HCT116 (cell line): ENCODE measurements around the gene SPATC1L. TPM values are rescaled to one million over a fixed set of nuclear protein-coding genes. Genes with fewer than 3 reads are reported as not detected.

Experiments used
- ATAC-seq: fragments of 200-7000 bp; cut with Tn5 transposase; 2 replicates; pipeline ENCODE4 v1.9.1; 2020; ENCODE audit warnings: mild to moderate bottlenecking, moderate library complexity
- BruUV-seq: library from RNA; stranded (reverse); fragments of 400-500 nt; replicated peaks from 2 replicates; lab custom pipeline; 2021; lab: Mats Ljungman, UMichigan
- CTCF ChIA-PET: fragments of 300-600 bp; sonication (Branson Sonifier 250); formaldehyde crosslinking; loops from one replicate; lab custom pipeline; 2021; ENCODE audit warnings: antibody characterized with exemption; lab: Charles Lee
- POLR2A ChIA-PET: fragments of 300-600, 350-600 bp; sonication (Branson Sonifier 250); formaldehyde crosslinking; loops from one replicate; lab custom pipeline; 2021; ENCODE audit warnings: antibody characterized with exemption; lab: Charles Lee
- RAD21 ChIA-PET, 2 experiments: fragments of 300-600 bp; sonication (Branson Sonifier 250); formaldehyde crosslinking; loops; one replicate each; lab custom pipeline; 2023; ENCODE audit warnings: low total read pairs in 2 of 2; ENCODE audit not compliant: uncharacterized antibody in 2 of 2, unreplicated experiment in 2 of 2, low non-redundant PET in 1 of 2; lab: Charles Lee
- DNase-seq: peaks from one replicate; pipeline ENCODE4 v3.0.0-alpha.2; 2010; ENCODE audit warnings: low read depth, low spot score
- H2AFZ ChIP-seq: fragments of 200-600 bp; shearing (Covaris generic), sonication (generic); 2 replicates; pipeline ENCODE4 v1.6.1; 2017; ENCODE audit warnings: low read depth, mixed run types, mixed read lengths, antibody characterized with exemption, low read length; ENCODE audit not compliant: poor library complexity, severe bottlenecking
- H3K27ac ChIP-seq: 2 replicates; pipeline ENCODE4 v1.5.1; 2012; ENCODE audit warnings: low read depth, low read length
- H3K27me3 ChIP-seq: fragments of 200-600 bp; sonication (generic); 2 replicates; pipeline ENCODE4 v1.6.1; 2016; ENCODE audit warnings: mixed run types, low read length, mixed read lengths; ENCODE audit not compliant: insufficient read depth
- H3K36me3 ChIP-seq, 2 experiments: fragments of 200-500 bp in 1 of 2; fragments of 200-600 bp in 1 of 2; sonication (Bioruptor generic) in 1 of 2; sonication (generic) in 1 of 2; 2 replicates each; pipeline versions ENCODE4 v1.5.1 to v1.6.1; 2014 to 2016; ENCODE audit warnings: low read length in 2 of 2, inconsistent platforms in 1 of 2, mixed read lengths in 1 of 2, mixed run types in 1 of 2; ENCODE audit not compliant: insufficient read depth in 2 of 2, control insufficient read depth in 1 of 2
- H3K4me1 ChIP-seq, 2 experiments: fragments of 200-600 bp in 1 of 2; sonication (generic) in 1 of 2; 2 replicates each; pipeline versions ENCODE4 v1.5.1 to v1.6.1; 2012 to 2017; ENCODE audit warnings: low read length in 2 of 2, inconsistent platforms in 1 of 2, mild to moderate bottlenecking in 1 of 2, mixed read lengths in 1 of 2, mixed run types in 1 of 2, moderate library complexity in 1 of 2; ENCODE audit not compliant: insufficient read depth in 2 of 2, control insufficient read depth in 1 of 2
- H3K4me2 ChIP-seq: fragments of 200-600 bp; sonication (generic); 2 replicates; pipeline ENCODE4 v1.6.1; 2017; ENCODE audit warnings: mixed run types, low read length, mixed read lengths
- H3K4me3 ChIP-seq, 2 experiments: fragments of 200-600 bp in 1 of 2; sonication (generic) in 1 of 2; replicated peaks in 1 of 2; 2 replicates each; pipeline ENCODE4 v1.5.1; 2011 to 2016; ENCODE audit warnings: low read length in 2 of 2, control low read depth in 1 of 2, low read depth in 1 of 2, mild to moderate bottlenecking in 1 of 2, mixed read lengths in 1 of 2, mixed run types in 1 of 2
- H3K79me2 ChIP-seq: fragments of 200-600 bp; sonication (generic); 2 replicates; pipeline ENCODE4 v1.6.1; 2017; ENCODE audit warnings: mild to moderate bottlenecking, mixed run types, low read length, moderate library complexity, mixed read lengths; ENCODE audit not compliant: insufficient read depth
- H3K9ac ChIP-seq: fragments of 200-600 bp; sonication (generic); 2 replicates; pipeline ENCODE4 v1.6.1; 2016; ENCODE audit warnings: low read length, mixed read lengths
- H3K9me2 ChIP-seq: fragments of 200-600 bp; sonication (generic), shearing (Covaris generic); 2 replicates; pipeline ENCODE4 v1.6.1; 2017; ENCODE audit warnings: mixed run types, mild to moderate bottlenecking, moderate library complexity; ENCODE audit not compliant: insufficient read depth
- H3K9me3 ChIP-seq, 2 experiments: fragments of 200-500 bp in 1 of 2; fragments of 200-600 bp in 1 of 2; sonication (Bioruptor generic) in 1 of 2; sonication (generic) in 1 of 2; 2 replicates each; pipeline ENCODE4 v1.6.1; 2014 to 2017; ENCODE audit warnings: low read length in 2 of 2, mixed read lengths in 2 of 2, inconsistent platforms in 1 of 2, low read depth in 1 of 2, mild to moderate bottlenecking in 1 of 2, mixed run types in 1 of 2, moderate library complexity in 1 of 2; ENCODE audit not compliant: control insufficient read depth in 1 of 2, insufficient read depth in 1 of 2
- H4K20me1 ChIP-seq: fragments of 200-600 bp; sonication (generic), shearing (Covaris generic); 2 replicates; pipeline ENCODE4 v1.6.1; 2017; ENCODE audit warnings: mixed run types, mild to moderate bottlenecking, moderate library complexity; ENCODE audit not compliant: insufficient read depth
- ATF3 ChIP-seq: IDR thresholded peaks from 2 replicates; pipeline ENCODE4 v1.6.1; 2012
- CTCF ChIP-seq, 3 experiments: fragments of 200-600 bp in 1 of 3; sonication (generic) in 1 of 3; IDR thresholded peaks in 2 of 3; conservative IDR thresholded peaks in 1 of 3; 2 replicates each; pipeline ENCODE4 v1.5.1; 2012 to 2017; ENCODE audit warnings: low read depth in 2 of 3, low read length in 2 of 3, antibody characterized with exemption in 1 of 3, borderline replicate concordance in 1 of 3, control low read depth in 1 of 3, mild to moderate bottlenecking in 1 of 3, mixed read lengths in 1 of 3, mixed run types in 1 of 3, moderate library complexity in 1 of 3; ENCODE audit not compliant: insufficient read depth in 1 of 3
- ELF1 ChIP-seq: IDR thresholded peaks from 2 replicates; pipeline ENCODE4 v1.6.1; 2012; ENCODE audit warnings: low read depth, borderline replicate concordance
- EZH2 ChIP-seq: fragments of 200-600 bp; sonication (generic); IDR thresholded peaks from 2 replicates; pipeline ENCODE4 v1.6.1; 2017; ENCODE audit warnings: antibody characterized with exemption, mixed run types
- FOSL1 ChIP-seq: IDR thresholded peaks from 2 replicates; pipeline ENCODE4 v1.6.1; 2012; ENCODE audit warnings: low read depth
- JUND ChIP-seq: IDR thresholded peaks from 2 replicates; pipeline ENCODE4 v1.6.1; 2012
- MAX ChIP-seq: IDR thresholded peaks from 2 replicates; pipeline ENCODE4 v1.6.1; 2012
- POLR2A ChIP-seq: IDR thresholded peaks from 2 replicates; pipeline ENCODE4 v1.7.0; 2011; ENCODE audit warnings: borderline replicate concordance; ENCODE audit not compliant: insufficient read depth, insufficient read length; ENCODE audit errors: extremely low read depth
- RAD21 ChIP-seq: IDR thresholded peaks from 2 replicates; pipeline ENCODE4 v1.6.1; 2012; ENCODE audit warnings: low read depth, mild to moderate bottlenecking
- REST ChIP-seq: IDR thresholded peaks from 2 replicates; pipeline ENCODE4 v1.6.1; 2012; ENCODE audit warnings: low read depth
- SRF ChIP-seq: IDR thresholded peaks from 2 replicates; pipeline ENCODE4 v1.6.1; 2012; ENCODE audit warnings: low read depth
- TCF7L2 ChIP-seq: IDR thresholded peaks from 2 replicates; pipeline ENCODE4 v1.7.0; 2011; ENCODE audit warnings: borderline replicate concordance, inconsistent platforms; ENCODE audit not compliant: insufficient read depth, insufficient read length; ENCODE audit errors: extremely low read depth
- YY1 ChIP-seq: IDR thresholded peaks from 2 replicates; pipeline ENCODE4 v1.6.1; 2011; ENCODE audit warnings: low read length, low read depth, moderate library complexity, mild to moderate bottlenecking; ENCODE audit not compliant: insufficient replicate concordance; ENCODE audit errors: extremely low read depth
- ZNF274 ChIP-seq: fragments of 200-500 bp; sonication (Bioruptor generic); IDR thresholded peaks from 2 replicates; pipeline ENCODE4 v1.6.1; 2014; ENCODE audit warnings: mild to moderate bottlenecking, low read depth, low read length, inconsistent platforms
- intact Hi-C: fragments of 100-400 bp; cut with micrococcal nuclease; formaldehyde crosslinking; loops from 2 replicates; pipeline ENCODE4 v1.10.0; 2022
- total RNA-seq: library from RNA; stranded (reverse); gene quantifications from one replicate; pipeline ENCODE4 v1.2.1, GENCODE V29; 2021; ENCODE audit not compliant: unreplicated experiment

SPATC1L gene
- total RNA-seq, 1 experiment from 2014 or later, result 1.3 TPM

- Histone ChIP-seq H3K36me3 (no peaks in the 10 kb centered on the region), H3K79me2 (no peaks in the 10 kb centered on the region), H3K4me3 (no peak overlapping the region), H3K27me3 (no peaks in the 10 kb centered on the region), H3K4me1 (peaks cover 0 to 19% of the 10 kb centered on the region in 2 experiments; a peak in 2 of 4 replicates), H3K9me2 (no peaks in the 10 kb centered on the region), H4K20me1 (no peaks in the 10 kb centered on the region), H3K9ac (no peak overlapping the region), H3K27ac (peak overlapping the region; percentile 12; the same call in 1 of the 2 replicates), H2AFZ (no peak overlapping the region), H3K4me2 (no peak overlapping the region), H3K9me3 (no peaks in the 10 kb centered on the region)
- no TSS peak for BruUV-seq
- ChIA-PET RAD21 (interaction anchor here in 1 of 2 experiments (1.4 kb wide), 1 partner anchor 171 kb away, joined by 5 read pairs; no protein-coding TSS in a partner anchor), POLR2A (no interaction called here), CTCF (interaction anchor here (1.4 to 1.7 kb wide), 3 partner anchors 9 to 495 kb away, joined by 15 to 18 read pairs (median 18); no protein-coding TSS in a partner anchor)
- no peak for ATAC-seq
- no peak for DNase-seq
- intact Hi-C loops, result loop anchor here (5.0 to 10.0 kb wide), 5 partner anchors 68 to 183 kb away; partner anchors contain the start of genes LSS, MCM3AP and YBEY
- TF ChIP-seq ATF3 (no peak), ELF1 (no peak), POLR2A (no peak), FOSL1 (no peak), ZNF274 (no peak), EZH2 (no peak), CTCF (IDR thresholded peaks at IDR 0.05 in 2 of 3, conservative IDR thresholded peaks at IDR 0.05 in 1 of 3; ENCODE audit: borderline replicate concordance in 1 of 3, insufficient read depth in 1 of 3, low read depth in 2 of 3, low read length in 2 of 3) (no peak), RAD21 (no peak), TCF7L2 (no peak), YY1 (no peak), JUND (no peak), MAX (no peak), REST (no peak), SRF (no peak)
These were observed 39.7 kb downstream of the SPATC1L start for GRCh38 chr21:46144464-46145070.
